ENCODE results near the gene EHD1. TPM values are rescaled to one million over a fixed set of nuclear protein-coding genes. Genes with fewer than 3 reads are reported as not detected.

The EHD1 gene
- total and polyA plus RNA-seq, 9 of the 15 experiments (the other 6 are each of a cell fraction or from before 2014, with no cell fraction given), result 0.46 to 65.0 (median 16.4) TPM

DNA sequence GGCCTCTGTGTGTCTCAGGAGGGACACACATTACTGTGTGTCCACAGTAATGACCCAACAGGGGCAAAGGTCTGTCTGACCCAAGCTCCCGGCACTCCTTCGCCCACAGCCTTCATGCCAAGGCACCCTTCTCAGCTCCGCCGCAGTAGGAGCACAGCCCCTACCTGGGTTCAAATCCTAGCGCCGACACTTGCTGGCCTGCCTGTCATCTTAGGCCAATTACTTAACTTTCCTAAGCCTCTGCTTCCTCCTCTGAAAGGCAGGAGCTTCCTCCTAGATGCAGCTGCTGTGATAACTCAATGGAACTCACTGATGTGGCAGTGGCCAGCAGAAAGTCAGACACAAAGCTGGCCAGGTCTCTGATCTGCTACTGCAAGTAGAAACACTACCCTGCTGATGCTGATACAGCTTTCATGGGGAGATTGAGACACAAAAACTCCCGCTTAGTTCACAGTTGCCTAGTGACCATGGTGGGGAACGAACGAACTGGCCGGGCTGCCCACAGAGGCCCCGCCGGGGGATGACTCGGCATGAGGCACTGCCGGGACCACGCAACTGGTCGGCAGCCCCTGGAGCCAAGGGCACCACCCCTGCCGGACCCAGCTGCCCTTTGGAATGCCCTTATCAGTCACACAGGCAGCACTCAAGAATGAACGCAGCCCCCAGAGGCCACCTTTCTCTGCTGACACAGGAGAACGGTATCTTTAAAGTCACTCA, 8.1 kb downstream of the EHD1 start (continued):
- TF ChIP-seq, protein P1, sequence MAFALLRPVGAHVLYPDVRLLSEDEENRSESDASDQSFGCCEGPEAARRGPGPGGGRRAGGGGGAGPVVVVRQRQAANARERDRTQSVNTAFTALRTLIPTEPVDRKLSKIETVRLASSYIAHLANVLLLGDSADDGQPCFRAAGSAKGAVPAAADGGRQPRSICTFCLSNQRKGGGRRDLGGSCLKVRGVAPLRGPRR (CRISPR knock-in tag; IDR thresholded peaks at IDR 0.05), result no peak
- TF ChIP-seq MAFF (IDR thresholded peaks at IDR 0.05; ENCODE audit: low read length) (no peak; the same call in 1 of the 2 replicates), TAF15 (IDR thresholded peaks at IDR 0.05; ENCODE audit: low read depth, low read length) (no peak), ZNF316 (IDR thresholded peaks at IDR 0.05) (peak; percentile 78), XRCC3 (IDR thresholded peaks at IDR 0.05) (no peak), ARNT (IDR thresholded peaks at IDR 0.05) (no peak), CCNT2 (IDR thresholded peaks at IDR 0.05; ENCODE audit: borderline replicate concordance, extremely low read depth, insufficient read length, low read depth, low read length) (peak; percentile 53), ZNF121 (CRISPR knock-in tag; conservative IDR thresholded peaks at IDR 0.05) (no peak), ASH1L (IDR thresholded peaks at IDR 0.05; ENCODE audit: borderline replicate concordance, low read depth, partially characterized antibody) (no peak), GTF3C2 (IDR thresholded peaks at IDR 0.05; ENCODE audit: borderline replicate concordance, extremely low read depth, insufficient read length) (no peak), AFF4 (CRISPR knock-in tag; IDR thresholded peaks at IDR 0.05) (no peak)
- TF ChIP-seq, protein P2, sequence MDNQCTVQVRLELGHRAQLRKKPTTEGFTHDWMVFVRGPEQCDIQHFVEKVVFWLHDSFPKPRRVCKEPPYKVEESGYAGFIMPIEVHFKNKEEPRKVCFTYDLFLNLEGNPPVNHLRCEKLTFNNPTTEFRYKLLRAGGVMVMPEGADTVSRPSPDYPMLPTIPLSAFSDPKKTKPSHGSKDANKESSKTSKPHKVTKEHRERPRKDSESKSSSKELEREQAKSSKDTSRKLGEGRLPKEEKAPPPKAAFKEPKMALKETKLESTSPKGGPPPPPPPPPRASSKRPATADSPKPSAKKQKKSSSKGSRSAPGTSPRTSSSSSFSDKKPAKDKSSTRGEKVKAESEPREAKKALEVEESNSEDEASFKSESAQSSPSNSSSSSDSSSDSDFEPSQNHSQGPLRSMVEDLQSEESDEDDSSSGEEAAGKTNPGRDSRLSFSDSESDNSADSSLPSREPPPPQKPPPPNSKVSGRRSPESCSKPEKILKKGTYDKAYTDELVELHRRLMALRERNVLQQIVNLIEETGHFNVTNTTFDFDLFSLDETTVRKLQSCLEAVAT (IDR thresholded peaks at IDR 0.05), result no peak
- TF ChIP-seq, protein P3, sequence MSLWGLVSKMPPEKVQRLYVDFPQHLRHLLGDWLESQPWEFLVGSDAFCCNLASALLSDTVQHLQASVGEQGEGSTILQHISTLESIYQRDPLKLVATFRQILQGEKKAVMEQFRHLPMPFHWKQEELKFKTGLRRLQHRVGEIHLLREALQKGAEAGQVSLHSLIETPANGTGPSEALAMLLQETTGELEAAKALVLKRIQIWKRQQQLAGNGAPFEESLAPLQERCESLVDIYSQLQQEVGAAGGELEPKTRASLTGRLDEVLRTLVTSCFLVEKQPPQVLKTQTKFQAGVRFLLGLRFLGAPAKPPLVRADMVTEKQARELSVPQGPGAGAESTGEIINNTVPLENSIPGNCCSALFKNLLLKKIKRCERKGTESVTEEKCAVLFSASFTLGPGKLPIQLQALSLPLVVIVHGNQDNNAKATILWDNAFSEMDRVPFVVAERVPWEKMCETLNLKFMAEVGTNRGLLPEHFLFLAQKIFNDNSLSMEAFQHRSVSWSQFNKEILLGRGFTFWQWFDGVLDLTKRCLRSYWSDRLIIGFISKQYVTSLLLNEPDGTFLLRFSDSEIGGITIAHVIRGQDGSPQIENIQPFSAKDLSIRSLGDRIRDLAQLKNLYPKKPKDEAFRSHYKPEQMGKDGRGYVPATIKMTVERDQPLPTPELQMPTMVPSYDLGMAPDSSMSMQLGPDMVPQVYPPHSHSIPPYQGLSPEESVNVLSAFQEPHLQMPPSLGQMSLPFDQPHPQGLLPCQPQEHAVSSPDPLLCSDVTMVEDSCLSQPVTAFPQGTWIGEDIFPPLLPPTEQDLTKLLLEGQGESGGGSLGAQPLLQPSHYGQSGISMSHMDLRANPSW (CRISPR knock-in tag; IDR thresholded peaks at IDR 0.05), result no peak

All from K562 (cell line).